Fibroblast of skin of scalp (primary cell): ENCODE results near the gene MRPS17.
A peak's percentile ranks its signal among the peaks of the same experiment; 100 is the strongest.

Experiments used
- DNase-seq: peaks from one replicate; pipeline ENCODE4 v3.0.0-alpha.2; 2013

The MRPS17 gene

GRCh38 chr7:55970978-55971377 lies 19.3 kb downstream of the MRPS17 start:
- no peak for DNase-seq

- no peak for DNase-seq
Observed at GRCh38 chr7:55973747-55974250, 22.1 kb downstream of the MRPS17 start.

DNA sequence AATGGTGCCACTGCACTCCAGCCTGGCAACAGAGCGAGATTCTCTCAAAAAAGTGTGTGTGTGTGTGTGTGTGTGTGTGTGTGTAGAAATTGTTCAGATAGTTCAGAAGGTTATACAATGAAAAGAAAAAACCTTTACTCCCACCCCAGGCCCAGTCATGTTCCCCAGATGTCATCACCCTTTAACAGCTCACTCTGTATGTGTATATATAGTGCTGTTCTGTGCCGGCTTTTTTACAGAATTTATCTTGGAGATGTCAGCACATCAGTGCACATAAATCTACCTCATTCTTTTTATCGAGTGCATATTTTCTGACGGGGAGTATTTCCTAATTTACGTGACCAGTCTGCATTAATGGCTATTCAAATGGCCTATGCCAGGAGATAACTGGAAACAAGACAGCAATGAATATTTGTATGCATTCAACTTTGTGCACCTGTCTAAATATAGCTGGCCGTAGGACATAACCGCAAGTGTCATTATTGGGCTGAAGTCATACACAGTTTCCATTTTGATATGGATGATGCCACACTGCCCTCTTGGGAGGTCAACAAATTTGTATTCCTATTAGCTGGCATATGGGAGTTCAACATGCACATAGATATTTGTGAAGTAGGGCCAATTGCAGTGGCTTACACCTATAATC lies 24.4 kb downstream of the MRPS17 start:
- peak; percentile 31 for DNase-seq

GRCh38 chr7:55977831-55978230 lies 26.2 kb downstream of the MRPS17 start:
- peak; percentile 93 for DNase-seq

- DNase-seq, result no peak
Observed at GRCh38 chr7:55980266-55980665, 28.6 kb downstream of the MRPS17 start.

DNA sequence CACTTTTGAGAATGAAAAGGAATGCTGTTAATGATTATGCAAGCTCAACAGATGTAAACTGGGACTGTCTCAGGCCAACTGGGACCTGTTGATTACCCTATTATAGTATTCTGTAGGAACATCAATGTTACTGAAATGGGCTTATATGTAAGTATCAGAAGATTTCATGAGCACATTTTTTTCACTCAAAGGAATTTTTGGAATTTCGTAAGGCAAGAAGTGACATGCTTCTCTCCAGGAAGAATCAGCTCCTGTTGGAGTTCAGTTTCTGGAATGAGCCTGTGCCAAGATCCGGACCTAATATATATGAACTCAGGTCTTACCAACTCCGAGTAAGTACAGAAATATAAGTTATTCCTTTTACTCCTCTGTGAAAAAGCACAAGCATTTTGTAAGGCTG lies 31.9 kb downstream of the MRPS17 start:
- peak; percentile 17 for DNase-seq

GRCh38 chr7:55992346-55992745 lies 40.7 kb downstream of the MRPS17 start:
- DNase-seq, result no peak

DNA sequence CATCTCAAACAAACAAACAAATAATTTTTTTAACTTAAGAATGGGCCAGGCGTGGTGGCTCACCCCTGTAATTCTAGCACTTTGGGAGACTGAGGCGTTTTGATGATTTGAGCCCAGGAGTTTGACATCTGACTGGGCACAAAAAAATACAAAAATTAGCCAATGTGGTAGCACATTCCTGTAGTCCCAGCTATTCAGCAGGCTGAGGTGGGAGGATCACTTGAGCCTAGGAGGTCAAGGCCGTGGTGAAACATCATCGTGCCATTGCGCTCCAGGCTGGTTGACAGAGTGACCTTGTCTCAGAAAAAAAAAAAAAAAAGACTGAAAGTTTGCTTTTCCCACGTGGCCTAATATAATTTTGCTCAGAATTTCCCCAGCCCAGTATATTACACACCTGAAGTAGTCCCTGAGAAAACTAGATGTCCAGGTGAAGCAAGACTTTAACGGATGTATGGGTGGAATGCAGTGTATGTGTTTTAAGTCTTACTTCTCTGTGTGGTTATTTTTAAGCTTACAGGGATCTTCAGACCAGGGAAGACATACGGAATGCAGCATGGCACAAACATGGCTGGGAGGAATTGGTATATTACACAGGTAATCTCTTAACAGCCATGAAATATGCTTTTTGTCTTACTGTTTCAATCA lies 45.3 kb downstream of the MRPS17 start:
- no peak for DNase-seq

- DNase-seq, result no peak
Observed at GRCh38 chr7:56003749-56004148, 52.1 kb downstream of the MRPS17 start.
